ENCODE measurements around the gene TM2D3. TPM values are rescaled to one million over a fixed set of nuclear protein-coding genes. Genes with fewer than 3 reads are reported as not detected.

The TM2D3 gene
- total and polyA plus RNA-seq, 2 of the 8 experiments (the other 6 are each of a cell fraction or from before 2014, with no cell fraction given), result 26.4 to 28.0 TPM

DNA sequence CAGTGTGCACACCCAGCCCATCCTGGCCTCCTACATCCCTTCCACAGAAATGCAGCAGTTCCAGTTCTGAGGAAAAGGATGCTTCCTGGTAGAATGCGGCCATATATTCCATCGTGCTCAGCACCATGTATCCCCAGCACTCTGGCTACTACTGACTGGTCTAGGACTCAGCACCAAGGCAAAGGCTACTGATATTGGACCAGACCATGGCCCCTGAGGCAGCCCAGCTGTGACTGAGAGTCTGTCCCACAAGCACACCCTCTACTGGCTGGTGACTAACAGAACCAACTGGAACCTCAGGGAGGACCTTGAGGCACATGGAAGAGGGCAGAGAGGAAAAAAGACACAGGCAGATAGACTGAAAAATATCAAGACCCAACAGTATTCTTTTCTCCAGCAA is 42.1 kb upstream of the TM2D3 start:
- FAIRE-seq (no peak), DNase-seq (ENCODE audit: low read depth in 1 of 2, low spot score in 2 of 2) (no peak)
- Histone ChIP-seq H3K56ac (replicated peaks; ENCODE audit: insufficient read length, low read depth, low read length) (no peak overlapping the region), H2BK5ac (ENCODE audit: low read depth, low read length) (no peak overlapping the region), H2BK120ac (replicated peaks; ENCODE audit: low read depth, low read length) (no peak overlapping the region), H3K14ac (ENCODE audit: insufficient read length) (no peak overlapping the region), H2AK5ac (ENCODE audit: low read depth, low read length) (no peak overlapping the region), H2BK12ac (ENCODE audit: low read depth, low read length) (no peak overlapping the region), H2AFZ (ENCODE audit: low read length) (no peak overlapping the region), H3K9me3 (ENCODE audit: insufficient read depth in 2 of 2, low read depth in 1 of 2, low read length in 1 of 2) (no peaks in the 10 kb centered on the region), H4K8ac (ENCODE audit: extremely low read depth, insufficient read depth, low read length) (no peak overlapping the region), H3K27me3 (replicated peaks in 1 of 4; ENCODE audit: control insufficient read depth in 3 of 4, extremely low read depth in 1 of 4, insufficient read depth in 3 of 4, low read length in 3 of 4) (no peaks in the 10 kb centered on the region), H3K4me3 (ENCODE audit: extremely low read depth in 1 of 4, insufficient read depth in 2 of 4, low read depth in 3 of 4, low read length in 4 of 4) (no peak overlapping the region), H4K20me1 (replicated peaks in 1 of 2; ENCODE audit: control insufficient read depth in 1 of 2, insufficient read depth in 2 of 2, low read length in 2 of 2) (no peaks in the 10 kb centered on the region), H3K79me2 (ENCODE audit: control insufficient read depth in 1 of 2, insufficient read depth in 2 of 2, low read length in 2 of 2) (no peaks in the 10 kb centered on the region), H3K36me3 (ENCODE audit: control insufficient read depth in 2 of 4, insufficient read depth in 4 of 4, low read length in 3 of 4) (peaks cover 2 to 9% (median 5%) of the 10 kb centered on the region in 4 experiments; a peak in 6 of 8 replicates), H4K91ac (replicated peaks; ENCODE audit: insufficient read length, low read length) (no peak overlapping the region), H4K5ac (ENCODE audit: insufficient read length, low read depth, low read length) (no peak overlapping the region), H2BK20ac (ENCODE audit: low read length) (no peak overlapping the region), H2BK15ac (ENCODE audit: low read length) (no peak overlapping the region), H3K4me2 (ENCODE audit: insufficient read depth in 1 of 2, low read depth in 2 of 2, low read length in 2 of 2) (no peak overlapping the region), H3K18ac (ENCODE audit: extremely low read depth, low read length) (no peak overlapping the region), H3K23me2 (ENCODE audit: low read depth, low read length) (no peaks in the 10 kb centered on the region), H3K27ac (ENCODE audit: low read depth, low read length) (no peak overlapping the region), H3K4me1 (replicated peaks in 1 of 4; ENCODE audit: control insufficient read depth in 3 of 4, insufficient read depth in 4 of 4, low read length in 3 of 4) (no peaks in the 10 kb centered on the region), H3K79me1 (ENCODE audit: low read depth, low read length) (no peaks in the 10 kb centered on the region), H3K23ac (ENCODE audit: insufficient read length) (no peak overlapping the region), H3K9ac (replicated peaks in 1 of 4; ENCODE audit: extremely low read depth in 1 of 4, low read depth in 3 of 4, low read length in 3 of 4) (no peak overlapping the region), H3K4ac (replicated peaks; ENCODE audit: insufficient read length, low read depth, low read length) (no peak overlapping the region)
- WGBS, 2 experiments (ENCODE audit: extremely low coverage in 1 of 2, insufficient coverage in 1 of 2, insufficient read length in 1 of 2, insufficient replicate concordance in 2 of 2, low coverage in 1 of 2, low lambda C conversion rate in 2 of 2, missing lambda C conversion rate in 1 of 2), result 90% methylated on average over 2 of the region's 2 CpGs; no CpG with 5 or more reads in 1 of the 2 experiments
- ChIA-PET POLR2A (ENCODE audit: partially characterized antibody) (no interaction called here), CTCF (ENCODE audit: partially characterized antibody) (interaction anchor here (2.1 kb wide), 1 partner anchor 12 kb away, joined by 4 read pairs; no protein-coding TSS in a partner anchor)
